ENCODE measurements around the gene EIF5. TPM values are rescaled to one million over a fixed set of nuclear protein-coding genes. Genes with fewer than 3 reads are reported as not detected.

EIF5 gene
- total RNA-seq, 1 donor from 2014 or later, result 330 TPM

DNA sequence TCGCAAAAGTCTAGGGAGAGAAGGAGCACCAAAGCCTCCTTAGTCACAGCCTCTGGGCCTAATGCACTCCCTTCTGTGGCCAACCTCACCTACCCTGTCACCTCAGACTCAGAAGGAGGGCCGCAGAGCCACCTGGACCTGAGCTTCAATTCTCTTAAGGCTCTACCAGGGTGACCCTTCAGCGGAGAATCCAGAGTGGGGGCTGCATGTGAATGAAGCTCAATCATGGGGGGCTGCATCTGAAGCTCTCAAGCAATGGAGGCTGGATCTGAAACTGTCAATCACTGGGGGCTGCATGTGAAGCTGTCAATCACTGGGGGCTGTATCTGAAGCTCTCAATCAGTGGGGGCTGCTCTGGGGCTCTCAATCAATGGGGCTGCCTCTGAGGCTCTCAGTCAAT, 43.1 kb upstream of the EIF5 start:
- TF ChIP-seq, protein P1, sequence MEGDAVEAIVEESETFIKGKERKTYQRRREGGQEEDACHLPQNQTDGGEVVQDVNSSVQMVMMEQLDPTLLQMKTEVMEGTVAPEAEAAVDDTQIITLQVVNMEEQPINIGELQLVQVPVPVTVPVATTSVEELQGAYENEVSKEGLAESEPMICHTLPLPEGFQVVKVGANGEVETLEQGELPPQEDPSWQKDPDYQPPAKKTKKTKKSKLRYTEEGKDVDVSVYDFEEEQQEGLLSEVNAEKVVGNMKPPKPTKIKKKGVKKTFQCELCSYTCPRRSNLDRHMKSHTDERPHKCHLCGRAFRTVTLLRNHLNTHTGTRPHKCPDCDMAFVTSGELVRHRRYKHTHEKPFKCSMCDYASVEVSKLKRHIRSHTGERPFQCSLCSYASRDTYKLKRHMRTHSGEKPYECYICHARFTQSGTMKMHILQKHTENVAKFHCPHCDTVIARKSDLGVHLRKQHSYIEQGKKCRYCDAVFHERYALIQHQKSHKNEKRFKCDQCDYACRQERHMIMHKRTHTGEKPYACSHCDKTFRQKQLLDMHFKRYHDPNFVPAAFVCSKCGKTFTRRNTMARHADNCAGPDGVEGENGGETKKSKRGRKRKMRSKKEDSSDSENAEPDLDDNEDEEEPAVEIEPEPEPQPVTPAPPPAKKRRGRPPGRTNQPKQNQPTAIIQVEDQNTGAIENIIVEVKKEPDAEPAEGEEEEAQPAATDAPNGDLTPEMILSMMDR (IDR thresholded peaks at IDR 0.05; ENCODE audit: insufficient read depth, low read depth, low read length), result no peak
- TF ChIP-seq EZH2 (IDR thresholded peaks at IDR 0.05; ENCODE audit: insufficient read depth, low read length), result no peak
- H2AFZ ChIP-seq (ENCODE audit: low read depth, low read length), result no peak overlapping the region
- Mint-ChIP-seq H3K4me3 (ENCODE audit: unreplicated experiment) (no peak overlapping the region), H3K9me3 (ENCODE audit: unreplicated experiment) (peaks cover 3% of the 10 kb centered on the region), H3K27me3 (ENCODE audit: low read depth, unreplicated experiment) (peaks cover 56% of the 10 kb centered on the region), H3K4me1 (ENCODE audit: low read depth, unreplicated experiment) (peaks cover 1% of the 10 kb centered on the region), H3K36me3 (ENCODE audit: low read depth, unreplicated experiment) (peaks cover 2% of the 10 kb centered on the region), H3K27ac (ENCODE audit: unreplicated experiment) (no peak overlapping the region)
- H3K4me1 ChIP-seq (ENCODE audit: insufficient read depth, low read length), result no peaks in the 10 kb centered on the region
- H3K9me3 ChIP-seq (ENCODE audit: insufficient read depth, low read depth, low read length), result no peaks in the 10 kb centered on the region
- no peaks in the 10 kb centered on the region for H3K36me3 ChIP-seq (ENCODE audit: insufficient read depth, low read length)
- no peak for FAIRE-seq
- H3K79me2 ChIP-seq (ENCODE audit: insufficient read depth, low read length), result no peaks in the 10 kb centered on the region
- H3K27ac ChIP-seq (ENCODE audit: low read depth, low read length), result no peak overlapping the region
- no peak overlapping the region for H3K9ac ChIP-seq (ENCODE audit: low read length)
- H3K4me3 ChIP-seq (ENCODE audit: insufficient read depth, low read depth, low read length), result no peak overlapping the region
- DNase-seq (ENCODE audit: low read depth), result no peak
- H3K27me3 ChIP-seq (ENCODE audit: insufficient read depth, low read length), result peaks cover 22% of the 10 kb centered on the region
- no peaks in the 10 kb centered on the region for H4K20me1 ChIP-seq (ENCODE audit: insufficient read depth, low read length)
- H3K4me2 ChIP-seq (ENCODE audit: low read length), result no peak overlapping the region

DNA sequence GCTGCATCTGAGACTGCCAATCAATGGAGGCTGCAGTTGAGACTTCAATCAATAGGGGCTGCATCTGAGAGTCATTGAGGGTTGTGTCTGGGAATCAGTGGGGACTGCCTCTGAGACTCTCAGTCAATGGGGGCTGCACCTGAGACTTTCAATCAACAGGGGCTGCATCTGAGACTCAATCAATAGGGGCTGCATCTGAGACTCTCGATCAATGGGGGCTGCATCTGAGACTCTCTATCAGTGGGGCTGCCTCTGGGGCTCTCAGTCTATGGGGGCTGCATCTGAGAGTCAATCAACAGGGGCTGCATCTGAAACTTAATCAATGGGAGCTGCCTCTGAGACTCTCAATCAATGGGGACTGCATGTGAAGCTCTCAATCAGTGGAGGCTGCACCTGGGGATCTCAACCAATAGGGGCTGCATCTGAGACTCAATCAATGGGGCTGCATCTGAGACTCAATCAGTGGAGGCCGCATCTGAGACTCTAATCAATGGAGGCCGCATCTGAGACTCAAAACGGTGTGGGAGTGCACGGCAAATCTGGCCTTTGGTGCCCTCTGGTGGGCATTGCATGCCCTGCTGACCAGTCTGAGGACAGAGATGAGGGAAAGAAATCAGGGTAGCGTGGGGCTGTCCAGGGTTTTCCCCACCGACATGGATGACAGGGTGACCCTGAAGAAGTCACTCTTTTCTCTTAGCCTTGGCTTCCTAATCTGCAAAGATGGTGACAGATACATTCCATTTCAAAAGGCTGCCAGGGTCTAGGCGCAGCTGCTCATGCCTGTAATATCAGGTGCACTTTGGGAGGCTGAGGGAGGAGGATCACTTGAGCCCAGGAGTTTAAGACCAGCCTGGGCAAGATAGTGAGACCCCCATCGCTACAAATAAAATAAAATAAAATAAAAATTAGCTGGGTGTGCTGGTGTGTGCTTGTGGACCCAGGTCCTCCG, 41.3 kb upstream of the EIF5 start:
- Histone ChIP-seq H3K79me2 (ENCODE audit: insufficient read depth, low read length) (no peaks in the 10 kb centered on the region), H3K9me3 (ENCODE audit: insufficient read depth, low read depth, low read length) (no peaks in the 10 kb centered on the region), H3K4me3 (ENCODE audit: insufficient read depth, low read depth, low read length) (no peak overlapping the region), H4K20me1 (ENCODE audit: insufficient read depth, low read length) (no peaks in the 10 kb centered on the region), H2AFZ (ENCODE audit: low read depth, low read length) (no peak overlapping the region), H3K27ac (ENCODE audit: low read depth, low read length) (no peak overlapping the region), H3K4me1 (ENCODE audit: insufficient read depth, low read length) (no peaks in the 10 kb centered on the region), H3K27me3 (ENCODE audit: insufficient read depth, low read length) (peaks cover 18% of the 10 kb centered on the region), H3K4me2 (ENCODE audit: low read length) (no peak overlapping the region), H3K36me3 (ENCODE audit: insufficient read depth, low read length) (no peaks in the 10 kb centered on the region), H3K9ac (ENCODE audit: low read length) (no peak overlapping the region)
- DNase-seq (ENCODE audit: low read depth) (peak; percentile 9), FAIRE-seq (no peak)
- Mint-ChIP-seq H3K36me3 (ENCODE audit: low read depth, unreplicated experiment) (peaks cover 2% of the 10 kb centered on the region), H3K4me3 (ENCODE audit: unreplicated experiment) (no peak overlapping the region), H3K4me1 (ENCODE audit: low read depth, unreplicated experiment) (peaks cover 2% of the 10 kb centered on the region), H3K9me3 (ENCODE audit: unreplicated experiment) (peaks cover 3% of the 10 kb centered on the region), H3K27ac (ENCODE audit: unreplicated experiment) (no peak overlapping the region), H3K27me3 (ENCODE audit: low read depth, unreplicated experiment) (peaks cover 41% of the 10 kb centered on the region)
- no peak for TF ChIP-seq EZH2 (IDR thresholded peaks at IDR 0.05; ENCODE audit: insufficient read depth, low read length)
- TF ChIP-seq, protein P1 (IDR thresholded peaks at IDR 0.05; ENCODE audit: insufficient read depth, low read depth, low read length), result peak; percentile 94

DNA sequence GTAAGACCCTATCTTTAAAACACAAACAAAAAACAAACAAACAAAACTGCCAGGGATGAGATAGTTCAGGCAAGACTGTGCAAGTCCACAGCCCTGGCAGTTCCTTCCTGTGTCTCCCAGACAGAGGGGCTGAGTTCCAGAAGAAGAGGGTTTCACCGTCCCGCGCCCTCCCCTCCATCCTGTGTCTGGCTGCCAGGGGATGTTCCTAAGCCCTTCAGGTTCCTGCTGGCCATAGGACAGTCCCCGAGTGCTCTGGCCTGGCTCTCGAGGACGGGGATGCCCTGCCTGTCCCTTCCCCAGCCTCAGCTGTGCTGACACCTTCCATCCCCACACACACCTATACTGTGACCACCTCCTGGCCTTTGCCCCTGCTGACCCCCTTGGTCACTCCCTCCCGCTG, 40.6 kb upstream of the EIF5 start:
- peaks cover 3% of the 10 kb centered on the region for H3K9me3 Mint-ChIP-seq (ENCODE audit: unreplicated experiment)
- H3K36me3 ChIP-seq (ENCODE audit: insufficient read depth, low read length), result no peaks in the 10 kb centered on the region
- H3K27ac Mint-ChIP-seq (ENCODE audit: unreplicated experiment), result no peak overlapping the region
- peaks cover 16% of the 10 kb centered on the region for H3K27me3 ChIP-seq (ENCODE audit: insufficient read depth, low read length)
- TF ChIP-seq EZH2 (IDR thresholded peaks at IDR 0.05; ENCODE audit: insufficient read depth, low read length), result no peak
- TF ChIP-seq, protein P1 (IDR thresholded peaks at IDR 0.05; ENCODE audit: insufficient read depth, low read depth, low read length), result no peak
- no peak overlapping the region for H3K4me3 Mint-ChIP-seq (ENCODE audit: unreplicated experiment)
- no peak overlapping the region for H3K9ac ChIP-seq (ENCODE audit: low read length)
- no peaks in the 10 kb centered on the region for H3K4me1 ChIP-seq (ENCODE audit: insufficient read depth, low read length)
- peaks cover 2% of the 10 kb centered on the region for H3K36me3 Mint-ChIP-seq (ENCODE audit: low read depth, unreplicated experiment)
- H3K4me1 Mint-ChIP-seq (ENCODE audit: low read depth, unreplicated experiment), result peaks cover 2% of the 10 kb centered on the region
- H3K79me2 ChIP-seq (ENCODE audit: insufficient read depth, low read length), result no peaks in the 10 kb centered on the region
- DNase-seq (ENCODE audit: low read depth), result no peak
- no peak overlapping the region for H3K4me2 ChIP-seq (ENCODE audit: low read length)
- H3K4me3 ChIP-seq (ENCODE audit: insufficient read depth, low read depth, low read length), result no peak overlapping the region
- no peak for FAIRE-seq
- H3K27ac ChIP-seq (ENCODE audit: low read depth, low read length), result no peak overlapping the region
- no peaks in the 10 kb centered on the region for H3K9me3 ChIP-seq (ENCODE audit: insufficient read depth, low read depth, low read length)
- H4K20me1 ChIP-seq (ENCODE audit: insufficient read depth, low read length), result no peaks in the 10 kb centered on the region
- peaks cover 38% of the 10 kb centered on the region for H3K27me3 Mint-ChIP-seq (ENCODE audit: low read depth, unreplicated experiment)
- H2AFZ ChIP-seq (ENCODE audit: low read depth, low read length), result no peak overlapping the region

Measured in astrocyte (in vitro differentiated cells and primary cell).